Amygdala (tissue), 56 donors: Measurements from ENCODE around the gene GPR65.
A peak's percentile ranks its signal among the peaks of the same experiment; 100 is the strongest.

ENCODE experiments used
- DNase-seq, 56 donors: peaks; one replicate each; lab custom pipeline; 2025; lab: John Stamatoyannopoulos, UW

The GPR65 gene, protein sequence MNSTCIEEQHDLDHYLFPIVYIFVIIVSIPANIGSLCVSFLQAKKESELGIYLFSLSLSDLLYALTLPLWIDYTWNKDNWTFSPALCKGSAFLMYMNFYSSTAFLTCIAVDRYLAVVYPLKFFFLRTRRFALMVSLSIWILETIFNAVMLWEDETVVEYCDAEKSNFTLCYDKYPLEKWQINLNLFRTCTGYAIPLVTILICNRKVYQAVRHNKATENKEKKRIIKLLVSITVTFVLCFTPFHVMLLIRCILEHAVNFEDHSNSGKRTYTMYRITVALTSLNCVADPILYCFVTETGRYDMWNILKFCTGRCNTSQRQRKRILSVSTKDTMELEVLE

DNA sequence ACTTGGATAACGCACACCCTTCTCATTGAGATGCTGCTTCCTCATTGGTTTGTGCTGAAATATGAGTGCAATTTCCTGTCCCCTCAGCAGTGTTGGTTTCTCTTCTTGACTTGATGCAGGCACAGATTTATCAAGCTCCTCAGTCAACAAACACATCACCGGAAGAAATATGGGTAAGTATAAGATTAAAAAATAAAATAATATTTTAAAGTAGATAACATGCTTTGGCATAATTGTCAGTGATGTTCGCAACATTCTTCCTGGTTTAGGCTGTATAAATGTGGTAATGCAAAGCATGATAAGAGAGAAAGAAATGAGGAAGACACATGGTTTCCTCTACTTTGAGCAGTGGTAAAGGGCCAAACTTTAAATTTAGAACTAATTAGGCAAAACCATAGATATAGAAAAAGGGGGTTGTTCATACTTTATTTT, at the start of gene GPR65:
GPR65 (plus strand) TSS at position 86 of the 432 bp plus-strand sequence. CDS start 5,713 bp downstream, outside the sequence.
- DNase-seq: no peak

- no peak for DNase-seq
These were observed 49.4 kb upstream of the GPR65 start for GRCh38 chr14:87955501-87955900.

- no peak for DNase-seq
These were observed 44.7 kb upstream of the GPR65 start for GRCh38 chr14:87960013-87960787.

DNA sequence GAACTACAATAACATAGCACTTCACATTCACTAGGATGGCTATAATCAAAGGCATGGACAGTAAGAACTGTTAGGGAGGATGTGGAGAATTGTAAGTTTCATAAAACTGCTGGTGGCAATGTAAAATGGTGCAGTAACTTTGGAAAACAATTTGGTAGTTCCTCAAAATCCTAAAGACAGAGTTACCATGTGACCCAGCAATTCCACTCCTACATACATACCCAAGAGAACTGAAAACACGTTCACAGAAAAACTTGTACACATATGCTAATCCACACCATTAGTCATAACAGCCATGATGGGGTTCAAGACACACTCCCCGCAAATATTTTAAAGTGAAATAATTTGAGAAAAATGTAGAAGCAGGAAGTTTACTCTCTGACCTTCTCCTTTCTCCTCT, 43.7 kb upstream of the GPR65 start:
- DNase-seq: no peak

DNA sequence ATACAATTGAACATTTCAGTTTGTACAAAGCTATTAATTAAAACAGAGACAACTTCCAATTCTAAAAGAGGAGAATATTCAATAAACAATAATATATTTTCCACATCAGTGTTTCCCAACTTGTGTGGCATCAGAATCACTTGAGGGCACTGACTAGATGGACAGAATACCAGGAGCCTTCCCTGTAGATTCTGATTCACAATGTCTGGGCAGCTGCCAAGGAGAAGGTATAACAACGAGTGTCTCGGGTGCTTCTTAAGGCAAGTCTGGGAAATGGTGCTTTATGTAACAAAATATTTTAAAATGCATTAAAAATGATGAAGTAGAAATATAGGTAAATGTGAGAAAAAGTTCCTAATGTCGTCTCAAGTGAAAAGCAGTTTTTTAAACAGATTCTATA, 38.1 kb upstream of the GPR65 start:
- DNase-seq: no peak

DNA sequence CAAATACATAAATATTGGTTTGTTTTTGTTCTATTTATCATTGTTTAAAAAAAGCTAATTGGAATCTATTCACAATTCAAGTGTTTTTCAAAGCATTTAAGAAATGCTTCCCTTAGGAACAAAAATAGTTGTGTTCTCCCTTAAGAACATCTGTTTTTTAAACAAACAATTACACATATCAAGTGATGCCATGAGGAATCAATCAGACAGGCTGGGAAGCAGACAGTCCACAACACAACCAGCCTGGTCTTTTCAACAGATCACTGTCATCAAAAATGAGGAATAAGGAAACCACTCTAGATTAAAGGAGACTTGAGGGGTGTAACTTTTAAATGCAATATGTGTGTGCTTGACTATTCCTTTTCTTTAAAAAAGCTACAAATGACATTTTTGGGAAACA, 37.4 kb upstream of the GPR65 start:
- no peak for DNase-seq

- no peak for DNase-seq
These were observed 33.9 kb upstream of the GPR65 start for GRCh38 chr14:87971010-87971409.

DNA sequence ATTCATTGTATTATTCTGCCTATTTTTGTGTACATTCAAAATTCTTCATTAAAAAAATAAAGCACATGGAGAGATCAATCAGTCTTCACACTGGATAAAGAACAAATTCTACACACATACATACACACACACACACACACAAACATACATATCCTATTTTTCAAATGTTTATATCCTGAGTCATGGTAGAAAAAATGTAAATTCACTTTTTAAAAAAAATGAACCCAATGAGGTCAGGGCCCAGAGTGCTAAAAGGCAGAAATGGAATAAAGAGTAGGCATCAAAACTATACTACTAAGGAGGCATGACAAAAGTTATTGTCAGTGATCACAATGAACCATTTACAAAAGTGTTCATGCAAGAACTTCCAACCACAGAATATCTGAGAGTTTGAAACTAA, 29.3 kb upstream of the GPR65 start:
- DNase-seq: no peak

- no peak for DNase-seq
These were observed 25.2 kb upstream of the GPR65 start for GRCh38 chr14:87979689-87980088.

GRCh38 chr14:87989221-87989955, 15.5 kb upstream of the GPR65 start:
- no peak for DNase-seq

GRCh38 chr14:87989956-87990299, 15.0 kb upstream of the GPR65 start:
- DNase-seq: no peak

DNA sequence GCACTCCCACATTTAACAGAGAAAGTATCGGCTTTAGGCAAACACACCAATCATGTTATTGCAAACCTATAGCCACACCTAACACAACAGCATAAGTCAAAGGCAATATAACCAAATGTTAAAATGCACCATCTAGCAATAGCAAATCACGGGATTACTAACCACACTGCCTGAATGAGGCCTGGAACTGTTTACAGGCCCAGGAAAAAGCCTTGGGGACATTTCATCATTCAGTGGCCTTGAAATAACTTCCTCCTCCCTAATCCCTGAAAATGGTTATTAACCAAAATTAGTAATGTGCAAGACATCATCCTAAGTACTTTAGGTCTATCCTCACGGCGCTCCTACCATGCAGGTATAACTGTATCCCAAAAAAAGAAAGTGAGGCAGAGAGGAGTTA, 14.3 kb upstream of the GPR65 start:
- no peak for DNase-seq

DNA sequence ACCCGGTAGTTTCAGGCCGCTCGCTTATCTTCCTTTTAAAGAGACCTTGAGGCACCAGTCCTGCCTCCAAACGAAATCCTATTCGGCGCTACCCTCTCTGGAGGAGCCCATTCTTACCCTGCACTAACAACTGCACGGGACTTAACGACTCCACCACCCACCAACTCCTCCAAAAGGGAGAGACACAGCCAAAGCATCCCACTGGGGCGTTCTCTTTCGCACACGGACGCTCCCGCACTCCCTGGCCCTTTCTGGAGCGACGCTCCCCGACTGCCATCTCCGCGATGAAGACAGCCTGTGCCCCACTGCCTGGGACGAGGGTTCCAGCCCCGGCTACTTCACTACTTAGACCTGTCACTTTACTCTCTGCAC, 12.6 kb upstream of the GPR65 start:
- DNase-seq: peak in 16 of 56 donors; percentile 26 to 67 (median 56)

DNA sequence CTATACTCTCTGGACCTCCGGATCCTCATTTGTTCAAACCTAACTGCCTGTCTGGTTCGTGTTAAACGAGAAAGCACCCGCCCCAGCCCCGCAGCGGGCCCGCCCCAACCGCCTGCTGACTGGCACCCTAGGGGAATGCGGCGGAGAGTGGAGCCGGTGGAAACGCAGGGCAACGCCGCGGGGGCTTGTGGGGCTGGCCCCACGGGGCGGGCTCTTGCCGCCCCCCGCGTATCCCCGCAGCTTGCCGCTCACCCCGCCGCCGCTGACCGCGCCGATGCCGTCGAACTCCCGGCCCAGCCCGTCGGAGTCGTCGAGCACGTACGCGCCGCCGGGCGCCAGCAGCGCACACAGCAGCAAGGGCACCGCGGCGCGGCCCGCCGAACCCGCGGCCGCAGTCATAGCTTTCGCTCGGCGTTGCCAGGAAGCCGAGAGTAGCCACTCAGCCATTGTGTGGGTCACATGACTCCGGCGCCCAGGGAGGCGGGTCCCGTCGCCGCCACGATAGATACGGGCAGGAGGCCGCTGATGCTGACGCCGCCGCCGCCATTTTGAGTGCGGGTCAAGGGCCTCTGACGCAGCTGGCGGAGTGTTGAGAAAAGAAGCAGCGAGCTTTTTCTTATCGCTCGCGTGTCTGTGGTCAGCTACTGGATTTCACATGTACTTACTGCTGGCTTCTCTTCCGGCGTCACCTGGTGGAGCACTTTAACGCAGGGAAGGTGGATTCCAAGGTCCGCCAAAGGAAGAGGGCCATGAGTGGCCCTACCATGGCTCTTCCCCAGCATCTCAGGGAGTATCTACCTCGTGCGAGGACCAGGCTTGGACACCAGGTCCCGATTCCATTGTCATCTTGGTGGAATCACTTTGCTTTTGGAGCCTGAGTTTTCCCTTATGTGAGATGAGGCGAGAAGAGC, 12.0 kb upstream of the GPR65 start, which contains the start of gene GALC:
GALC (minus strand) TSS at position 465 of the 911 bp plus-strand sequence; CDS start at position 447, 18 bp downstream.
- peak; percentile 67 to 96 (median 90) for DNase-seq

GRCh38 chr14:87994974-87995373, 10.0 kb upstream of the GPR65 start:
- no peak for DNase-seq

DNA sequence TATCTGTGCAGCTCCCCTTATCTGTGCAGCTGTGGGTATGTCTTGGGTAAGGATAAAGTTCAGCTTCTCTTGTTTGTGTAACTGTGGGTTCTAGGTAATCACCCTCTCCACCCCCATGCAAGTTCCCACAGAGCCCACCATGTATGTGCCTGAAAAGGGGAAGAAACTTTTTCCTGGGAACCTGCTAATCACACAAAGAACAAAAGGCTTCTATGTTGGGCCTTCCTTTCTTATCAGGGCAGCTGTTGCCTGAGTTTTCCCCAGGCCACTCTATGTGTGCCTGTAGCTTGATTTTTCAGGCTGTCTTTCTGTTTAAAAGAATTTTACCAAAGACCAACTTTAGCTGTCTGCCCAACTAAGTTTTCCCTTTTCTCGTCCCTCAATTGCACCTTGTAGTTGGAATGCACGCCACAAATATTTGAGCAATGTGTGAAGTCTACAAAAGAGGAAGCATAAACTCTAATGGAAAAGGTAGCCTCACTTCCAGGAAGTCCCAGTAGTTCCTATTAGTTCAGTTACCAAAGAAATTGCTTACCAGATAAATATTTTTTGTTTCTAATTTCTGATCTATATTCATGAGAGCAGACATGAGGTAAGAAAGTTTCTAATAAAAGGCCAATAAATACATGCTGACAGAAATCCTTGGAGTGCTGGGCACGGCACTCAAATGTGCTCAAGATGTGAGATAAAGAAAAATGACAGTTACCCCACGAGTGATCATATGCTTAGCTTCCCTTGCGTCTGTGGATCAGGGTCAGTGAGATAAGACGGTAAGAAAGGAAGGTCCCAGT, 9.2 kb upstream of the GPR65 start:
- no peak for DNase-seq

- DNase-seq: no peak
These were observed 8.7 kb upstream of the GPR65 start for GRCh38 chr14:87996291-87996592.

GRCh38 chr14:87998482-87998881, 6.5 kb upstream of the GPR65 start:
- no peak for DNase-seq

DNA sequence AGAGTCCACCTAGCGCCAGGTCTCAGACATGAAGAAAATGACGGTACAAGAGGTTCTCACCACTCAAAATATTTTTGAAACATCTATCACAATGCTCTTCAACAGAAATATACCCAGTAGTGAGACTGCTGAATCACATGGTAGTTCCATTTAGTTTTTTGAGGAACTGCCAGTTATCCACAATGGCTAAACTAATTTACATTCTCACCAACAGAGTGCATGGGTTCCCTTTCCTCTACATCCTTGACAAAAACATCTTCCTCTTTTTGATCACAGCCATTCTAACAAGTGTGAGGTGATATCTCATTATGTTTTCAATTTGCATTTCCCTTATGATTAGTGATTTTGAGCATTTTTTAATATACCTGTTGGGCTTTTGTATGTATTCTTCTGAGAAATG, 5.7 kb upstream of the GPR65 start:
- no peak for DNase-seq
